ENCODE measurements around the gene RCC2.
"Not testable (repeated sequence)": the region's sequence is repeated elsewhere in the genome, so short reads cannot be mapped to it uniquely, and the experiment has no call there.

Gene RCC2

DNA sequence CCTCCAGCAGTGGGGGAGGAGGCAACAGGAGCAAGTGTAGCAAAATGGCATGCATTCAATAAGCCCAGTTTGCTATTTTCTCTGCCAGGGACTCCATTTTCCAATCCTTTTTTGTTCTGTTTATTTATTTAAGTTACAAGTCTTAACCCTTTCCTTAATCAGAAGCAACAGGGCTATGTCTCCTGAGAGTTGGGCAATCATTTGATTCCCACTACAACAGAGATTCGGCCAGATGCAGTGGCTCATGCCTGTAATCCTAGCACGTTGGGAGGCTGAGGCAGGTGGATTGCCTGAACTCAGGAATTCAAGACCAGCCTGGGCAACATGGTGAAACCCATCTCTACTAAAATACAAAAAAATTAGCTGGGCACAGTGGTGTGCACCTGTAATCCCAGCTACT is 25.5 kb downstream of the RCC2 start:
- DNase-seq, result no peak

DNA sequence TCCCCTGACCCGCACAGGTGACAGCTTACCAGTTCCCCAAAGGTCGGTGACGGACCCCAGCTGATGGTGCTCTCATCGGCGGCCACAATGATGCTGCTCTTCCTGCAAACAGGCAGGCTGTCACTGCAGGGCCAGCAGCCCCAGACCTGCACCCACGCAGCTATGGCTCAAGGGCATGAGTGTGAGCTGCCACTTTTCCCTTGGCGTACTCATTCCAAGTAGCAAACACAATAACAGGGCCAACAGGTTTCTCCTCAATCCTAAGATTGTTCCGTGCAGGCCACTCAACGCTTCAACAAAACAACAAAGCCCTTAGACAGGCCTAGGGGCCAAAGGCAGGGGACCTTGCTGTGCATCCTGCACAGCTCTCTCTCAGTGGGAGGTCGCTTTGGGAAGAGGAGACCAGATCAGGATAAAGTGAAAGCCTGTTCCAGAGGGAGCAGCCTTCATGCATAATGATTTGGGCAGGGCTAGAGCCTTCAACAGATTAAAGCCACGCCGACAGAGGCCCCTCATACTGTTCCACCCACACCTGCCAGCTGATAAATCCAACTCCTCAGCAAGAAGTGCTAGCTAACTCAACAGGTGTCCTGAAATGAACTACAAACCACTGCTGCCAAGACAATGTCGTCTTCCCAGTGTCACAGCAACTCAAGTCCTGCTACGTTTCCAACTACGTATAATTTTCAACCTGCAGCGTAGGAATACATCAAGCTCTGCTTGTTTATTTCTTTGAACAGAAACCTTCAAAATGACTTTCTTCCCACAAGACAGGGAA is 27.2 kb downstream of the RCC2 start:
- DNase-seq, result no peak

DNA sequence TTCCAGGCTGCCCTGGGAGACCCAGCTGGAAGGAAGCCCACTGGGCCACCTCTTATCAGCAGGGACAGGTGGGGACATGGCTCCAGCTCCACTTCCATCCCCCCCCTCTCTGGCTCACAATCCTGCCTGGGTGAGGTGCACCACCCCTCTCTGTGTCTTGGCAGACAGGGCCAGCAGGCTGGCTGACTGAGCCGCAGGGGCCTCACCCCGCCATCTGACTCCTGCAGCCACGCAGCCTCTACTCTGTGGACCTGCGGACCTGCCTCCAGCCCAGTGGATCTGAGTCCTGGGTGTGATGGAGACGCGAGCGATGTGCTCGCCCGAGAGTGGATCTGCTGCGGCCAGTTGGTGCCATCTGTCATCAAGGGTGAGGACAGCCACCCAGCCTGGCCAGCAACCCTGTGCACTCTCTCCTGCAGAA is 30.1 kb downstream of the RCC2 start:
- DNase-seq, result no peak

DNA sequence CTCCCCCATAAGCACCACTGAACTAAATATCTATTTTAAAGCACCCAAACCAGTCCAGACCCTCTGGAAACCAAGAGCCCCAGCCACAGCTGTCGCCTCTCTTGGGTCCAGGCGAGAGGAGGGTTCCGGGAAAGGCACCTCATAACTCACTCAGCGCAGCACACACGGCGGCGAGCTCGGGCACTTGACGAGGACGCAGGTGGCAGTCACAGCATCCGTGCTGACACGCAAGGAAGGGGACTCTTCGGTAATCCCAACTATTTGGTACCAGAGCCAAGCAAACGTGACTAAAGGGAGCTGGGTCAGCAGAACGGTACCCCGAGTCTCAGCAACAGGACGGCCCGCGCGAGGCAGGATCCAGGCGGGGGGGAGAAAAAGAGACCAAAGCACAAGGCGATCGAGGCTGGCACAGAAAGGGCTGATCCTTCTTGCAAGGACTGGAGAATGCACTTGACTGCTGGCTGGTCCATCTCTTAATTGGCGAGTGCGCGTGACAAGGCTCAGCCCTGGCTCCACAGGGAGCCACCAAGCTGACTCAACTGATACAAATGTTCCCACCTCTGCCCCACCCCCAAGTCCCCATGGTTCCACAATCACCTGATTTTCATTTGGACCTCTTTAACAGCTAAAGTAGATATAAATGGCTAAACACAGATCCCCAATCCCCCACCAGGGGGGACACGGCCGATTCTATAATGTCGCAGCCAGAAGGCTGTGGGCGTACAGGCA is 31.5 kb downstream of the RCC2 start:
- DNase-seq, result not testable (repeated sequence)

DNA sequence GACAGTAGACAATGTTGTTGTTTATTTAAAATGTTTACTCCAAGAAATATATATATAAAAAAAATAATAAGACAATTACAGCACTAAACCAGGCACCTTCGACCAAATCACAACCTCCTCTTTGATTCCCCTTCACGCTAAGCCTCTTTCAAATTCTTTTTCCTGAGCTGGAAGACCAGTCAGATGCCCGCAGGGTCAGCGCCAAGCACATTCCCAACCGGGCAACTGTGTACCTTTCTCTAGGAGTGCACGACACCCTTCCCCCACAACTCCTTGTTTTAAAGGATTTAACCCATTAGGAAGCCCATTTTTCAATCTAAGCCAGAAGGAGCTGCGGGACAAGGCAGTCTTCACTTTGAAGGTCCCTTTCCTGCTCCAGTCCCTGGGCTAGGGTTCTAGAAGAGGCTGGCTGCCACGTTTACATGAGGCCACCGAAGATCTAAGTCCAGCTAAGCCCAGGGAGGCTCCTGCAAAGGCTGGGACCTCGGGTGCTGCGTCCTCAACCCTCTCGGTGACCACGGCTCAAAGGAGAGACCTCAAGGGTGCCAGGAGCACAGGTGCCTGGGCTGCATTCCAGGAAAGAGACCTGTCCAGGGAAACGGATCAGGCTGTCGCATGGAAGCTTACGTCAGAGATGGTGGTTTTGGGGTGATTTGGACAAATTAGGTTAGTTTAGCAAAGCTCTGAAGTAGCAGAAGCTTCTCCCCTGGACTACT is 32.6 kb downstream of the RCC2 start:
- DNase-seq, result not testable (repeated sequence)

DNA sequence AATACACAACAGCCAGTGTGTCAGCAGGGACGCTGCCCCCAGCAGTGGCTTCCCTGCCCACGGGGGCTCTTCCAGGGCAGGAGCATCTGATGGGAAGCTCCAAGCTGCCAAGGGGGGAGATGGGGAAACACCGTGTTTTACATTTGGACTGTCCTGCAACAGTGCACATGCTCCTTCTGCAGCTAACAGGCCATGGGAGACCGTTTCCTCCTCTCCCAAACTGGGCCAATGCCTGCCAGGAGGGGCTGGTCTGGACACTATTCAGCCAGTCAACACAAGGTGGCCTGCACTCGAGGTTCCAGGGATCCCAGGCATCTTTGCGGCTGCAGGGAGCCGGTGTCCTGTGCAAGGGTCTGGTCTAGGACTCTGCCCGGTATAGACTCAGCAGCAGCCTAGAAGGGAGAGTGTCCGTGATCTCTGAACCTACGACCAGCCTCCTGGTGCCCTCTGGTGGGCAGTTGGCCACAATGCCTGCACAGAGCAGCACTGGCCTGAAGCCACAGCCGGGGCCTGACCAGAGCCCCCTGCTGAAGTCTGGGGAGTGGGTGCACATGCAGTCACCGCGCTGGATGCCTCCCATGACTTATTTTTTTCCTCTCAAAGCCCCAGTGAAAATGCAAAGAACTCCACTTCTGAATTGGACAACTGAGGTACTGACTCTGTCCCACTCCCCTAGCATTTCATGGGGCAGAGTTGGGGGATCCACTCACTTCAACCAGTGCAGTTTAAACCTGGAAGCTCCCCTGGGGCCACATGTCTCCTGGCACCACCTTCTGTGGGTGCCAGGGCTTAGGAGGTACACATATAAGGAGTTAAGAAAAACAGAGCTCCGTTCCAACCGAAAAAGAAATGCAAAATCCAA is 33.3 kb downstream of the RCC2 start:
- DNase-seq, result peak; percentile 42

DNA sequence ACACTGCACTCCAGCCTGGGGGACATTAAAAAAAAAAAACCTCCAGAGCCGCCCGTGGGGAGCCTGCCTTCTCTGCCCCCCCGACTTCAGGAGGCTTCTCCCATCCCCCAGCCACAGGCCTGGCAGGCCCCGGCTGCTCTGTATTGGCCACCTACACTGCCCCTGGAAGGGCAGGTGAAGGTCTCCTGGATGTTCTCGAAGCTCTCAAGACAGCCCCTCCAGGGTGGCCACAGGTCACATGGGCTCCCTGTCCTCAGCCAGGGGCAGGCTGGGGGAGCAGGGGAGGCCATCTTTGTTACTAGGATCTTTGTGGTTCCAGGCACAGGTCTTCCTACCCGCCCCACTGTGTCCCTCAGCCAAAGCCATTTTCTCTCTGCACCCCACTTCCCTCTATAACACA is 34.7 kb downstream of the RCC2 start:
- no peak for DNase-seq

DNA sequence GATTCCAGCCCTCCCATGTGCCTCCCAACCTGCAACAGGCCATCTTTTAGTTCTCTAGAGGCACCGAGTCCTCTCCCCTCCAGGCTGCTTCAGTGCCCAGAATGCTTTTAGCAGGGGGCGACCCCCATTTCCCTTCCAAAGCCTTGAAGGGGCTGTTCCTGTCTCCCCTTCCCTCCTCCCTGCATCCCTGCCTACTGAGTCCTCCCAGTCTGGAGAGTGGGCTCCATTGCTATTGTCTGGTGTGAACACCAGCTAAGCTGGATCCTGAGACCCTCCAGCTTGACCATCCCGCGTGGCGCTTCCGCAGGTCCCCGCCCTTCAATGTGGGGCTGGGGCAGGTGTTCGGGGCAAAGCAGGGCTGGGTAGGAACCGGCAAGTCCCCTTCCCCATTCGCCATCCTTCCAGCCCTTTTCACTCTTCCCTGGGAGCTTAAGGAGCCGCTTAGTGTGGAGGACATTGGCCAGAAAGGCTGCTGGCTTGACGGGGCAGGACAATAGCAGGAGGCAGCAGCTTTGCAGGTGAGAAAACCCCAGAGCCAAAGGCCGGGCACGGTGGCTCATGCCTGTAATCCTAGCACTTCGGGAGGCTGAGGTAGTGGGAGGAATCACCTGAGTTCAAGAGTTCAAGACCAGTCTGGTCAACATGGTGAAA is 35.3 kb downstream of the RCC2 start:
- DNase-seq, result no peak

DNA sequence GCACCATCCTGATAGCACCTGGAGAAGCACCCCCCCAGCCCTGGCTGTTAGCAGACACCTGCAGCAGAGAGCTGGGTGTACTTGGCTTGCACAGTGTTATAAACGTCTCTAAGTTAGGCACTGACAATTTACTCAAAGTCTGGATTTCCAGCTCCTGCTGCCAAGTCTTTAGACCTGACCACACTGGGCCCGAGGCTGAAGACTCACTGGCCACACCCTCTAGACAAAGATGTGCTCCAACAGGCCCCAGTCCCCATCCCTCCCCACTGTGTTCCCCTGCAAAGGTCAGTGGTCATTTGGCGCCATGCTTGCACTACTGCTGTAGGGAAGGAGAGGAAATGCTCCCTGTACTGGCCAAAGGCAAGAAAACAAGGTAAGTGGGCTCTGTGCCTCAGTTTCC is 36.4 kb downstream of the RCC2 start:
- DNase-seq, result no peak

DNA sequence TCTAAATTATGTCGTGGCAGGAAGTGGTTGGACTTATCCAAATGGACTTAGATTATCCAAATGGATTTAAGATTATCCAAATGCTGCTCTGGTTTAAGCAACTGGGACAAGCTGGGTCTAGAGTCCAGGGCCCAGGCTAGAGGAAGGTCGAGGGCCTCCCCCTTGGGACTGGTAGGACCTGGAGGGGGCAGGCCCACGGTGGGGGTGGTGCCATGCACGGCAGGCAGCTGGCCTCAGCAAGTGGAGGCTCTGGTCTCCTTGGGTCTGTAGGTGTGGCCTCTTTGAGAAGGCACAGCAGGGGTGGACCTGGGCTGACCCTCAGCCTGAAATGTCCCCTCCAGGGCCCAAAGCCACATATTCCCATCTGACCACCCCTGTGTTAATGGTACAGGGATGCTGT is 37.6 kb downstream of the RCC2 start:
- DNase-seq, result no peak

DNA sequence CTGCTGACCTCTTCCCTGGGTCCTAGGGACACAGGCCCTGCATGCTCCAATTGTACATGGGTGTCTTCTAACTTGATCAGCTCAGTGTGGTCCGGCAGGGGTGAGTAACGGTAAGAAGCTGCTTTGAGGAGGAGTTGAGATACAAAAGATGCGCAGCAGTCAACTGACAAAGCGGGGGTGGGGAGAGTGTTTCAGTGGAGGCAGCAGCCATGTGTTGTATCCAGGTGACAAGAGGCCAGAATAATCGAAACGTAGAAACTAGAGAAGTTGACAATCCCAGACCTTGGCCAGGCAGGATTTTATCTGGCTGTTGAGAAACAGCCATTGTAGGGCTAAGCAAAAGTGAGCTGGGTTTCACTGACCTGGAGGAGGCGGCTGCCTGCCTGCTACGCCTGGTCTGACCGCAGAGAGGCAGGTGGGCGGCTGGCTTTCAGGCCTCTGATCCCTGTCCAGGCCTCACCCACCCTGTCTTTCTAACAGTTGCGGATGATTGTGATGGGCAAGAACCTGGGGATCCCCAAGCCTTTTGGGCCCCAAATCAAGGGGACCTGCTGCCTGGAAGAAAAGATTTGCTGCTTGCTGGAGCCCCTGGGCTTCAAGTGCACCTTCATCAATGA is 38.6 kb downstream of the RCC2 start:
- no peak for DNase-seq

DNA sequence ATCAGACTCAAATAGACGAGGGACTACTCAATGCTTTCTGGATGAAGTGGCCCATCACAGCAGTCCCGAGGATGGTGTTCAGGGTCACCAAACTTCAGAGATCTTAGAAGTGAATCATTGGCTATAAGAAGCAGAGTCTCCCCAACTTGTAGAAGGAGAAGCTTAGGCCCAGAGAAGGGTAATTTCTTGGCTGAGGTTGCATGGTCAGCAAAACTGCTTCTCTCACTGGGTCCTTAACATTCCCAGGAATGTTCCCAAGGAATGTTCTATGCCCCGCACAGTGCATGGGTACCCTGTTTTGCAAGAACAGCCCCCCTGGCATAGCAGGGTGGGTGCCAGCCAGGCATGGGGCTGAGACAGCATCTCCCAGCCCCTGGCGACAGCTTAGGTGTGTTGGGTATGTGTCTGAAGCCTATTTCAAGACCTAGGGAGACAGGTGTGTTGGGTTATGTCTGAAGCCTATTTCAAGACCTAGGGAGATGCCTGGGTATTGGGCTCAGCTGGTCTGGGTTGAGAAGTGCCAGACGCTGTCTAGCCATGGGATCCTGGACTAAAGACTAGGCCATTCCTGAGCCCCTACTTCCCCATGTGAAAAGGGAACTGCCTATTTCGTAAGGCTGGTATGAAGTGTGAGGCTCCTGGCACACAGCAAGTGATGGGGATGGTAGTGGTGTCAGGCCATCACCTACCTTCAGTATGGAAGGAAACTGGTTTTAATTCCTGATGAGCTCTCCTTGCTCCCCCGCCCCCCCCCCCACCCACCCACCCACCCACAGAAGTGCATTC is 41.4 kb downstream of the RCC2 start:
- DNase-seq, result no peak

DNA sequence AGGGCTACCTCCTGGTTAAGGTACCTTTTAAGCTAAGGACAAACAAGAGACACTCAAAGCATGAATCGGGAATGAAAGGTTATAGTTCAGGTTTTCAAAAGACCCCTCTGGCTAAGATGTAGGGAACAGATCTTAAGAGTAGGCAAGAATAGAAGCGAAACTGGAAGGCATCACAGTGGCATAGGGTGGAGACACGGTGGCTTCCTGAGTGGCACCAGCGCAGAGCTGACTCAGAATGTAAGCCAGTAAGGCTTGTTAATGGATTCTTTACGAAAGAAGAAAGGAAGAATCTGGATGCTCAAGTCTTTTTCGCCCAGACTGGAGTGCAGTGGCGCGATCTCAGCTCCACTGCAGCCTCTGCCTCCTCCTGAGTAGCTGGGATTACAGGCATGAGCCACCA is 46.2 kb downstream of the RCC2 start:
- no peak for DNase-seq

DNA sequence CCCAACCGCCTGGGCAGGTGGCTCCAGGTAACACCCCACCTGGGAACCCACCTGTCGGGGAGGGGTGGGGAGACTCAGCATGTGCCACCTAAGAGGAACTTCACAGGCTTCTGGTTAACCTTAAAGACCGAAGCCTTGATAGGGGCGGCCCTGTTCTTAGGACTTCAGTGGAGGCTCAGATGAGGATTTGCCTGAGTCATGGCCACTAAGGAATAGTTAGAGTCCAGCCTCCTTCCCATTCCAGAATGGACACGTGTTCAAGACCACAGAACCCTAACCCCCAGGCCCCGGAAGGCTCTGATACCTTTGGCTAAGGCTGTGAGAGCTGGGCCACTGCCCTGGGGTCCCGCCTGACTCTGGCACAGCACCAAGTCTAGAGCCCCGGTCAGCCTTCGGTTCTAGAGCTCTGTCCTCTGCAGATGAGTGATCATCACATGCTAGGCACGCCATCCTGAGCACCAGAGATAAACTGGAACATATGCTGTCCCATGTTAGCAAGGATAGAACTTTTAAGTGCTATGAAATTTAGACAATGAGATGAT is 47.2 kb downstream of the RCC2 start:
- no peak for DNase-seq

DNA sequence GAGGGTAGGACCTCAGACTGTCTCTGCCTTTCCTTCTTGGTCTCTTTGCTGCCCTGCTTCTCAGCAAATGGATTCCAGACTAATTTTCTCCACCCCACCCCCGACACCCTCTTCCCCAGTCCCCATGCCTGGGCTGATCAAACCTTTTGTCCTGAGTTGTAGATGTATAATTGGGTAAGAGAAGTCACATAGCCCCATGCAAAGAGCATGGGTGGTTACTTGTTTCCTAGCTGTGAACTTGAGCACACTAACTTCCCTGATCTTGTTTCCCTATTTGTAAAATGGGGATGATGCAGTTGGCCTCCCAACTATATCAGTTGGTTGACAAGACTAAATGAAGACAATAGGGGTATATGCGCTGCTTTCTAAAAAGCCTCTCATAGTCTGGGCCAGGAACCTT is 58.3 kb downstream of the RCC2 start:
- DNase-seq, result no peak

DNA sequence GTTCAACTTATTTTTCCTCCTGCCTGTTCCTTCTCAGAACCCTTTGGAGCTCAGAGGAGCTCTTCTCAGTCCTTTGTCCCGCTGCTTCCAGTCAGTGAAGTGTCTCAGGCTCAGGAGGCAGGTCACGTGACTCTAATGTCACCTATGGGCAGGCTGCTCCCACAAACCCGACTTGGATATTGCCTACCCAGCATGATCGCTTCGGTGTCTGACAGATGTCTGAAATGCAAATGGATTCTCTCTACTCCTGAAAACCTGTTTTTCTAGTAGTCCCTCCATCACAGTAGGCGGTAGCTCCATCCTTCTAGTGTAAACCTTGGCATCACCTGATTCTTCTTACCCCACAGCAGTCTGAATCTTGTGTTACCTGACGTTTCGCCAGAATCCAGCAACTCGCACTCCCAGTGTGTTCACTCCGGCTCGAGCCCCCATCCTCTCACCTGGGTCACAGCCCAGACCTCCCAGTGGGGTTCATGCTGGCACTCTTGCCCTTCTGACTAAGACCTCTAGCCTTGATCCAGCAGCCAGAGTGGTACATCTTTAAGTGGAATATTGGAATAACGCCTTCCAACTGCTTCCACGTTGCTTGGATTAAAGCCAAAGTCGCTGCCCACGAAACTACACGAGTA is 62.0 kb downstream of the RCC2 start:
- no peak for DNase-seq

DNA sequence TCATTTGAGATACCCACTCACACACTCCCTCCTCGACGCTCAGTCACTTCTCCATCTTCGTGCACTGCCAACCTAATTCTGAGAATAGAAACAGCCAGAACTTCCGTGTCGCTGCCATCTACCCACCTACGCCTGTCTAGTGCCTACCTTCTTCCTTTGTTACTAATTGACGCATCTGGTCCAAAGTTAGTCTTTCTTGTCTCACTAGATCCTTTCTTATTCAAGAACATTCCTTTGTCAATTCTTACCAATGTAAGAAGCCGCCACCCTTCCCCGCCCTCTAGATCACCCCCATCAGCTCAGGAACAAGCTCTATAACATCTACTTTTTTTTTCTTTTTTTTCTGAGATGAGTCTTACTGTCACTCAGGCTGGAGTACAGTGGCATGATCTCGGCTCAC is 63.8 kb downstream of the RCC2 start:
- DNase-seq, result no peak

DNA sequence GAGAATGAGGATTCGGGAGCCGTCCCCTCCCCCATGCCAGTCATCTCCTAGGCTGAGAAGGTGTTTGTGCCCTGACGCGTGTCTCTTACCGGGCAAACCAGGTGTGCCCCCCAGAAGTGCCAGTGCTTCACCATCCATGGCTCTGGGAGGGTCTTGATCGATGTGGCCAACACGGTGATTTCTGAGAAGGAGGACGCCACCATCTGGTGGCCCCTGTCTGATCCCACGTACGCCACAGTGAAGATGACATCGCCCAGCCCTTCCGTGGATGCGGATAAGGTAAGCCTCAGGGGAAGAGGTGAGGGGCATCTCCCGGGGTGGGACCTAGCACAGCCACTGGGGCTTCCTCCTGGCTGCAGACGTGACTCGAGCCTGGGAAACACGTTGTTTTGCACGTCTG is 66.5 kb downstream of the RCC2 start:
- DNase-seq, result no peak

DNA sequence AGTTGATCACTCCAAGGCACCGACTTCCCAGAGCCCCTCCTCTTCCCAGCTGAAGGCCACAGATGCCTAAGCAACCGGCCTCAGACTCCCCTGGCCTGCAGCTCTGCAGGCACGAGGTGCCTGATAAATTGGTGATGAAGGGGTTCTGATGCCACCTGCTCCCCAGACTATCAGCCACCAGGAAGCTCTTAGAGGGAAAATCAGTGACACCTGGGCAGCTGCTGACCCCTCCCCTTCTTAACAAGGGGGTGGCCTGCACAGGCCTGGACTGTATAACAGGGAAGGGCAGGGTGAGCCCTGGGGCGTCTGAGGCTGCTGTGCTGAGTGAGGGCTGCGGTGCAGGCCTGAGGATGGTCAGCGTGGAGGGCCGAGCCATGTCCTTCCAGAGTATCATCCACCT is 67.6 kb downstream of the RCC2 start, which contains the start of gene PADI6:
Gene PADI6 (plus strand): TSS at position 301 of the 400 bp plus-strand sequence. CDS start 50 bp downstream, at position 351.
- DNase-seq, result no peak

DNA sequence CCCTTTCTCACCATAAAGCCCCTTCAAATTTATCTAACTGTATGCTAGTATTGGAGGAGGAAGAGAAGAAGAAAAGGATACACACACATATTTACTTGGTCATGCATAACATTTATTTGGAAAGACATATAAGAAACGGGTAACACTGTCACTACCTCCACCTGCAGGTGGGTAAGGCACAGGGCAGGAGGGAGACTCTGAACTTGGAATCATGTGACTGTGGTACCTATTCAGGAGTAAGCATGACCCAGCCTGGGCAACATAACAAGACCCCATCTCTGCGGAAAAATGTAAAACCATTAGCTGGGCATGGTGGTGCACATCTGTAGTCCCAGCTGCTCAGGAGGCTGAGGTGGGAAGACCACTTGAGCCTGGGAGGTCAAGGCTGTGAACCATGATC is 68.9 kb downstream of the RCC2 start:
- no peak for DNase-seq

Data from activated CD4-positive, alpha-beta T cell treated with anti-CD3 and anti-CD28 coated beads, Interleukin-2, amount 50 U/mL, for 16 hours (primary cell).